A549 (cell line): ENCODE results near the gene ARHGAP9.

Source experiments
- ATOH8 ChIP-seq: fragments of 250-450 bp; sonication (Bioruptor Pico); IDR thresholded peaks from 2 replicates; pipeline ENCODE4 v1.5.0; 2020; ENCODE audit warnings: low read depth, mild to moderate bottlenecking, moderate library complexity
- MAZ ChIP-seq: fragments of 150-350 bp; IDR thresholded peaks from 2 replicates; pipeline ENCODE4 v1.6.1; 2014; ENCODE audit warnings: antibody characterized with exemption, low read depth, low read length, borderline replicate concordance
- POLR2A ChIP-seq: IDR thresholded peaks from 2 replicates; pipeline ENCODE4 v1.6.1; 2012; ENCODE audit warnings: mild to moderate bottlenecking, low read length
- RAD21 ChIP-seq, 2 experiments: fragments of >200 bp in 1 of 2; sonication (Bioruptor Twin) in 1 of 2; formaldehyde crosslinking in 1 of 2; IDR thresholded peaks in 1 of 2; conservative IDR thresholded peaks in 1 of 2; 2 replicates in 1 of 2; 3 replicates in 1 of 2; pipeline ENCODE4 v1.6.1; 2012 to 2018; ENCODE audit warnings: inconsistent platforms in 1 of 2
- SMC3 ChIP-seq: fragments of >200 bp; sonication (Bioruptor Twin); formaldehyde crosslinking; IDR thresholded peaks from 3 replicates; pipeline ENCODE4 v1.6.1; 2018; ENCODE audit warnings: inconsistent platforms
- ZFP36 ChIP-seq: fragments of 450-650 bp; IDR thresholded peaks from 2 replicates; pipeline ENCODE4 v1.6.1; 2014; ENCODE audit warnings: borderline replicate concordance; ENCODE audit not compliant: partially characterized antibody
- ZSCAN20 ChIP-seq: fragments of 250-450 bp; sonication (Bioruptor Pico); IDR thresholded peaks from 2 replicates; pipeline ENCODE4 v1.8.0; 2022; ENCODE audit warnings: mild to moderate bottlenecking, moderate library complexity
- TF ChIP-seq, protein P1 (sequence below): IDR thresholded peaks from 2 replicates; pipeline ENCODE4 v1.6.1; 2012
- TF ChIP-seq, protein P2 (sequence below): fragments of >200 bp; sonication (Bioruptor Twin); formaldehyde crosslinking; IDR thresholded peaks from 3 replicates; pipeline ENCODE4 v1.5.1; 2016

DNA sequence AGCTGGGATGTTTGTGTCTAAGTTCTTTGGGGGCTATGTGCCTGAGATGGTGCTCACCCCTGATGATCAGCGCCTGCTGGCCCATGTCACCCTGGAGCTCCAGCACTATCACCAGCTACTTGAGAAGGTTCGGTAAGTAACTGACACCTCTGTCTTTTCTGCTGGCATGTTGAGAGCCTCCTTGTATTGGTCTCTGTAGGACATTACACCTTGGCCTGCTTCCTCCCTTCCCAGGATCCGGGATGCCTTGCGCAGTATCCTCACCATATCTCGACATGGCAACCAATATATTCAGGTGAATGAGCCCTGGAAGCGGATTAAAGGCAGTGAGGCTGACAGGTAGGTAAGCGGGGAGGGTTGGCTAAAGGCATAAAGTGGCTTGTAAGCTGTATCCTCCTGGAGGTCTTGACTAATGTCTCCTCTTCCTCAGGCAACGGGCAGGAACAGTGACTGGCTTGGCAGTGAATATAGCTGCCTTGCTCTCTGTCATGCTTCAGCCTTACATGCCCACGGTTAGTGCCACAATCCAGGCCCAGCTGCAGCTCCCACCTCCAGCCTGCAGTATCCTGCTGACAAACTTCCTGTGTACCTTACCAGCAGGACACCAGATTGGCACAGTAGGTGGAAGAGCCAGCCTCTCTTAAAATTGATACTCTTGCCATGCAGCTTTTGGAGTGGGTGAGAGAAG, 35.2 kb upstream of the ARHGAP9 start:
- TF ChIP-seq SMC3: no peak
- TF ChIP-seq, protein P1, sequence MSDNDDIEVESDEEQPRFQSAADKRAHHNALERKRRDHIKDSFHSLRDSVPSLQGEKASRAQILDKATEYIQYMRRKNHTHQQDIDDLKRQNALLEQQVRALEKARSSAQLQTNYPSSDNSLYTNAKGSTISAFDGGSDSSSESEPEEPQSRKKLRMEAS: no peak
- TF ChIP-seq RAD21 (conservative IDR thresholded peaks at IDR 0.05 in 1 of 2, IDR thresholded peaks at IDR 0.05 in 1 of 2): no peak
- TF ChIP-seq ZFP36: no peak
- no peak for TF ChIP-seq MAZ
- no peak for TF ChIP-seq POLR2A
- TF ChIP-seq, protein P2, sequence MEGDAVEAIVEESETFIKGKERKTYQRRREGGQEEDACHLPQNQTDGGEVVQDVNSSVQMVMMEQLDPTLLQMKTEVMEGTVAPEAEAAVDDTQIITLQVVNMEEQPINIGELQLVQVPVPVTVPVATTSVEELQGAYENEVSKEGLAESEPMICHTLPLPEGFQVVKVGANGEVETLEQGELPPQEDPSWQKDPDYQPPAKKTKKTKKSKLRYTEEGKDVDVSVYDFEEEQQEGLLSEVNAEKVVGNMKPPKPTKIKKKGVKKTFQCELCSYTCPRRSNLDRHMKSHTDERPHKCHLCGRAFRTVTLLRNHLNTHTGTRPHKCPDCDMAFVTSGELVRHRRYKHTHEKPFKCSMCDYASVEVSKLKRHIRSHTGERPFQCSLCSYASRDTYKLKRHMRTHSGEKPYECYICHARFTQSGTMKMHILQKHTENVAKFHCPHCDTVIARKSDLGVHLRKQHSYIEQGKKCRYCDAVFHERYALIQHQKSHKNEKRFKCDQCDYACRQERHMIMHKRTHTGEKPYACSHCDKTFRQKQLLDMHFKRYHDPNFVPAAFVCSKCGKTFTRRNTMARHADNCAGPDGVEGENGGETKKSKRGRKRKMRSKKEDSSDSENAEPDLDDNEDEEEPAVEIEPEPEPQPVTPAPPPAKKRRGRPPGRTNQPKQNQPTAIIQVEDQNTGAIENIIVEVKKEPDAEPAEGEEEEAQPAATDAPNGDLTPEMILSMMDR: no peak
- no peak for TF ChIP-seq ATOH8 (CRISPR knock-in tag)
- TF ChIP-seq ZSCAN20: no peak
